GM19452 (cell line): Measurements from ENCODE around the gene GPBP1L1.
"Not testable (repeated sequence)": the region's sequence is repeated elsewhere in the genome, so short reads cannot be mapped to it uniquely, and the experiment has no call there.

Experiments used
- ATAC-seq: cut with Tn5 transposase; IDR thresholded peaks from one replicate; pipeline ENCODE4 v1.9.1; 2021; ENCODE audit not compliant: unreplicated experiment

Gene GPBP1L1

GRCh38 chr1:45686288-45687013, at the start of gene GPBP1L1:
Gene GPBP1L1 (minus strand): TSS chr1:45686533. CDS start chr1:45659087, 27,446 bp downstream.
- peak; percentile 53 for ATAC-seq

GRCh38 chr1:45730780-45731319, 44.5 kb upstream of the GPBP1L1 start:
- no peak for ATAC-seq

GRCh38 chr1:45730075-45730779, 43.9 kb upstream of the GPBP1L1 start:
- no peak for ATAC-seq

- not testable (repeated sequence) for ATAC-seq
Observed at GRCh38 chr1:45726007-45726406, 39.7 kb upstream of the GPBP1L1 start.

GRCh38 chr1:45723248-45723930, 37.1 kb upstream of the GPBP1L1 start:
- no peak for ATAC-seq

GRCh38 chr1:45722809-45723208, 36.5 kb upstream of the GPBP1L1 start:
- ATAC-seq = no peak

GRCh38 chr1:45721207-45721606, 34.9 kb upstream of the GPBP1L1 start:
- ATAC-seq = no peak

- ATAC-seq = no peak
Observed at GRCh38 chr1:45718289-45718688, 32.0 kb upstream of the GPBP1L1 start.

GRCh38 chr1:45717386-45717785, 31.1 kb upstream of the GPBP1L1 start:
- not testable (repeated sequence) for ATAC-seq

GRCh38 chr1:45716700-45717099, 30.4 kb upstream of the GPBP1L1 start:
- ATAC-seq = no peak

- no peak for ATAC-seq
Observed at GRCh38 chr1:45713711-45714110, 27.4 kb upstream of the GPBP1L1 start.

GRCh38 chr1:45704637-45705036, 18.3 kb upstream of the GPBP1L1 start:
- ATAC-seq = no peak

- no peak for ATAC-seq
Observed at GRCh38 chr1:45694823-45695222, 8.5 kb upstream of the GPBP1L1 start.

GRCh38 chr1:45693811-45694210, 7.5 kb upstream of the GPBP1L1 start:
- ATAC-seq = not testable (repeated sequence)

GRCh38 chr1:45687754-45688740, 1.7 kb upstream of the GPBP1L1 start, which contains the start of gene TMEM69:
Gene TMEM69 (plus strand): TSS chr1:45688181. CDS start chr1:45691069, 2,888 bp downstream.
- no peak for ATAC-seq

- ATAC-seq = peak; percentile 80
Observed at GRCh38 chr1:45687014-45687753, 851 bp upstream of the GPBP1L1 start.

- peak; percentile 3 for ATAC-seq
Observed at GRCh38 chr1:45686015-45686287, 382 bp downstream of the GPBP1L1 start.

GRCh38 chr1:45685308-45686014, 872 bp downstream of the GPBP1L1 start:
- no peak for ATAC-seq

GRCh38 chr1:45684402-45684801, 1.9 kb downstream of the GPBP1L1 start:
- ATAC-seq = no peak
